BLaER1 treated with 17β-estradiol and CSF1 and Interleukin-3, amounts not matched to agents 10 nM and 100 nM (cell line): ENCODE measurements around the gene G0S2.

Experiments
- H3K27ac ChIP-seq, 11 experiments: shearing (Covaris generic); formaldehyde crosslinking; 2 replicates each; pipeline ENCODE4 v1.8.1; 2022
- H3K27me3 ChIP-seq, 11 experiments: shearing (Covaris generic); formaldehyde crosslinking; 2 replicates each; pipeline ENCODE4 v1.8.1; 2022
- H3K36me3 ChIP-seq, 11 experiments: shearing (Covaris generic); formaldehyde crosslinking; 2 replicates each; pipeline ENCODE4 v1.8.1; 2022
- H3K4me1 ChIP-seq, 10 experiments: shearing (Covaris generic); formaldehyde crosslinking; 2 replicates each; pipeline ENCODE4 v1.8.1; 2022
- H3K4me2 ChIP-seq, 11 experiments: shearing (Covaris generic); formaldehyde crosslinking; 2 replicates each; pipeline ENCODE4 v1.8.1; 2022
- H3K4me3 ChIP-seq, 10 experiments: shearing (Covaris generic); formaldehyde crosslinking; 2 replicates each; pipeline ENCODE4 v1.8.1; 2022
- H3K9ac ChIP-seq, 11 experiments: shearing (Covaris generic); formaldehyde crosslinking; 2 replicates each; pipeline ENCODE4 v1.8.1; 2022
- H3K9me3 ChIP-seq, 11 experiments: shearing (Covaris generic); formaldehyde crosslinking; replicated peaks in 1 of 11; 2 replicates each; pipeline ENCODE4 v1.8.1; 2022
- H4K20me1 ChIP-seq, 11 experiments: shearing (Covaris generic); formaldehyde crosslinking; 2 replicates each; pipeline ENCODE4 v1.8.1; 2022
- Cebpa-rat ChIP-seq, 11 experiments: shearing (Covaris generic); IDR thresholded peaks; 2 replicates each; pipeline ENCODE4 v1.8.1; 2022

Gene G0S2

GRCh38 chr1:209674957-209675564 is at the start of gene G0S2:
G0S2 (plus strand) TSS chr1:209675412; CDS start chr1:209675685, 273 bp downstream.
- Histone ChIP-seq H3K27ac (peak within 1 kb of the TSS in 5 of 11 experiments; percentile 8 to 76 (median 46); a peak in 8 of 22 replicates), H3K36me3 (no peaks in the 10 kb centered on the region), H3K4me1 (peaks cover 0 to 58% (median 30%) of the 10 kb centered on the region in 10 experiments; a peak in 16 of 20 replicates), H3K4me3 (peak within 1 kb of the TSS in 1 of 10 experiments; percentile 14; a peak in 2 of 20 replicates), H3K9ac (peak within 1 kb of the TSS in 2 of 11 experiments; percentile 39 to 40; a peak in 2 of 22 replicates), H4K20me1 (no peaks in the 10 kb centered on the region), H3K9me3 (peaks cover 0 to 26% (median 16%) of the 10 kb centered on the region in 11 experiments; a peak in 19 of 22 replicates), H3K4me2 (peak within 1 kb of the TSS in 9 of 11 experiments; percentile 0 to 87 (median 73); a peak in 16 of 22 replicates), H3K27me3 (peaks cover 12 to 36% (median 30%) of the 10 kb centered on the region in 11 experiments; a peak in 21 of 22 replicates)
- no peak for TF ChIP-seq Cebpa-rat (IDR thresholded peaks at IDR 0.05)

GRCh38 chr1:209625791-209626285 is 49.4 kb upstream of the G0S2 start:
- H3K4me3 ChIP-seq, result no peak overlapping the region

GRCh38 chr1:209626346-209627026 is 48.7 kb upstream of the G0S2 start:
- Histone ChIP-seq H3K36me3 (peaks cover 0 to 72% (median 0%) of the 10 kb centered on the region in 11 experiments; a peak in 12 of 22 replicates), H3K4me1 (peaks cover 11 to 47% (median 39%) of the 10 kb centered on the region in 10 experiments), H3K27ac (peak overlapping the region in 9 of 11 experiments; percentile 6 to 45 (median 29); a peak in 11 of 22 replicates), H3K27me3 (no peaks in the 10 kb centered on the region), H3K4me2 (peak overlapping the region in 9 of 11 experiments; percentile 7 to 85 (median 74); a peak in 16 of 22 replicates), H3K4me3 (no peak overlapping the region), H4K20me1 (no peaks in the 10 kb centered on the region), H3K9ac (peak overlapping the region in 3 of 11 experiments; percentile 8 to 44 (median 12); a peak in 1 of 22 replicates), H3K9me3 (peaks cover 0 to 5% (median 0%) of the 10 kb centered on the region in 11 experiments; a peak in 1 of 22 replicates)
- no peak for TF ChIP-seq Cebpa-rat (IDR thresholded peaks at IDR 0.05)

More at GRCh38 chr1:209625791-209626285, 49.4 kb upstream of the G0S2 start:
- H3K27ac ChIP-seq, result peak overlapping the region in 9 of 11 experiments; percentile 6 to 45 (median 29); a peak in 8 of 22 replicates
- no peaks in the 10 kb centered on the region for H4K20me1 ChIP-seq
- H3K4me2 ChIP-seq, result peak overlapping the region in 9 of 11 experiments; percentile 18 to 85 (median 74); a peak in 13 of 22 replicates
- H3K27me3 ChIP-seq, result no peaks in the 10 kb centered on the region
- H3K4me1 ChIP-seq, result peaks cover 10 to 48% (median 41%) of the 10 kb centered on the region in 10 experiments
- TF ChIP-seq Cebpa-rat (IDR thresholded peaks at IDR 0.05), result no peak
- peaks cover 0 to 5% (median 0%) of the 10 kb centered on the region in 11 experiments; a peak in 1 of 22 replicates for H3K9me3 ChIP-seq
- peaks cover 0 to 72% (median 0%) of the 10 kb centered on the region in 11 experiments; a peak in 12 of 22 replicates for H3K36me3 ChIP-seq
- H3K9ac ChIP-seq, result peak overlapping the region in 2 of 11 experiments; percentile 8 to 12; a peak in 1 of 22 replicates

GRCh38 chr1:209627027-209627731 is 48.0 kb upstream of the G0S2 start:
- Histone ChIP-seq H3K36me3 (peaks cover 0 to 72% (median 0%) of the 10 kb centered on the region in 11 experiments; a peak in 11 of 22 replicates), H3K4me3 (no peak overlapping the region), H3K9ac (0 out of 22 replicates have a peak overlapping the region, but pooled peaks of 1 of the 11 experiments have one; percentile 44), H3K9me3 (peaks cover 0 to 5% (median 0%) of the 10 kb centered on the region in 11 experiments; a peak in 1 of 22 replicates), H3K4me1 (peaks cover 18 to 54% (median 43%) of the 10 kb centered on the region in 10 experiments), H4K20me1 (no peaks in the 10 kb centered on the region), H3K4me2 (peak overlapping the region; percentile 17 to 85 (median 58); a peak in 20 of 22 replicates), H3K27me3 (no peaks in the 10 kb centered on the region), H3K27ac (peak overlapping the region in 7 of 11 experiments; percentile 6 to 45 (median 26); a peak in 9 of 22 replicates)
- TF ChIP-seq Cebpa-rat (IDR thresholded peaks at IDR 0.05), result no peak

GRCh38 chr1:209627732-209628196 is 47.4 kb upstream of the G0S2 start:
- Histone ChIP-seq H3K36me3 (peaks cover 0 to 72% (median 0%) of the 10 kb centered on the region in 11 experiments; a peak in 10 of 22 replicates), H3K4me3 (no peak overlapping the region), H3K27me3 (no peaks in the 10 kb centered on the region), H3K4me2 (peak overlapping the region; percentile 17 to 85 (median 58); a peak in 20 of 22 replicates), H3K9me3 (peaks cover 0 to 5% (median 0%) of the 10 kb centered on the region in 11 experiments; a peak in 1 of 22 replicates), H3K9ac (no peak overlapping the region), H4K20me1 (no peaks in the 10 kb centered on the region), H3K4me1 (peaks cover 18 to 58% (median 45%) of the 10 kb centered on the region in 10 experiments), H3K27ac (0 out of 22 replicates have a peak overlapping the region, but pooled peaks of 4 of the 11 experiments have one; percentile 13 to 45 (median 41))
- no peak for TF ChIP-seq Cebpa-rat (IDR thresholded peaks at IDR 0.05)

- peaks cover 18 to 67% (median 53%) of the 10 kb centered on the region in 10 experiments for H3K4me1 ChIP-seq
- TF ChIP-seq Cebpa-rat (IDR thresholded peaks at IDR 0.05), result no peak
- H4K20me1 ChIP-seq, result no peaks in the 10 kb centered on the region
- no peaks in the 10 kb centered on the region for H3K27me3 ChIP-seq
- H3K36me3 ChIP-seq, result peaks cover 0 to 67% (median 0%) of the 10 kb centered on the region in 11 experiments; a peak in 10 of 22 replicates
- H3K9ac ChIP-seq, result no peak overlapping the region
- no peak overlapping the region for H3K27ac ChIP-seq
- peak overlapping the region in 2 of 11 experiments; percentile 4 to 7; a peak in 1 of 22 replicates for H3K4me2 ChIP-seq
- no peak overlapping the region for H3K4me3 ChIP-seq
- peaks cover 0 to 5% (median 0%) of the 10 kb centered on the region in 11 experiments; a peak in 1 of 22 replicates for H3K9me3 ChIP-seq
These were observed 46.5 kb upstream of the G0S2 start for GRCh38 chr1:209628618-209629299.

- Histone ChIP-seq H3K36me3 (peaks cover 0 to 66% (median 0%) of the 10 kb centered on the region in 11 experiments; a peak in 9 of 22 replicates), H3K27me3 (no peaks in the 10 kb centered on the region), H3K4me2 (no peak overlapping the region), H3K9ac (no peak overlapping the region), H3K27ac (no peak overlapping the region), H3K4me3 (no peak overlapping the region), H3K9me3 (peaks cover 0 to 2% (median 0%) of the 10 kb centered on the region in 11 experiments; a peak in 1 of 22 replicates), H4K20me1 (no peaks in the 10 kb centered on the region), H3K4me1 (peaks cover 18 to 72% (median 62%) of the 10 kb centered on the region in 10 experiments)
- TF ChIP-seq Cebpa-rat (IDR thresholded peaks at IDR 0.05), result no peak
These were observed 45.4 kb upstream of the G0S2 start for GRCh38 chr1:209629621-209630382.
